AG10803 (cell line): ENCODE results near the gene CDC37L1.

ENCODE experiments used
- DNase-seq: peaks from one replicate; pipeline ENCODE4 v3.0.0; 2010; ENCODE audit warnings: low read depth
- H3K4me3 ChIP-seq: 2 replicates; pipeline ENCODE4 v1.5.1; 2011; ENCODE audit warnings: mild to moderate bottlenecking, low read length, control low read depth
- TF ChIP-seq, protein P1 (sequence below): conservative IDR thresholded peaks from 2 replicates; pipeline ENCODE4 v1.5.1; 2011; ENCODE audit warnings: mild to moderate bottlenecking, low read length, control low read depth, inconsistent platforms

Gene CDC37L1

GRCh38 chr9:4727593-4727992 lies 48.2 kb downstream of the CDC37L1 start:
- DNase-seq: no peak
- H3K4me3 ChIP-seq: no peak overlapping the region
- TF ChIP-seq, protein P1, sequence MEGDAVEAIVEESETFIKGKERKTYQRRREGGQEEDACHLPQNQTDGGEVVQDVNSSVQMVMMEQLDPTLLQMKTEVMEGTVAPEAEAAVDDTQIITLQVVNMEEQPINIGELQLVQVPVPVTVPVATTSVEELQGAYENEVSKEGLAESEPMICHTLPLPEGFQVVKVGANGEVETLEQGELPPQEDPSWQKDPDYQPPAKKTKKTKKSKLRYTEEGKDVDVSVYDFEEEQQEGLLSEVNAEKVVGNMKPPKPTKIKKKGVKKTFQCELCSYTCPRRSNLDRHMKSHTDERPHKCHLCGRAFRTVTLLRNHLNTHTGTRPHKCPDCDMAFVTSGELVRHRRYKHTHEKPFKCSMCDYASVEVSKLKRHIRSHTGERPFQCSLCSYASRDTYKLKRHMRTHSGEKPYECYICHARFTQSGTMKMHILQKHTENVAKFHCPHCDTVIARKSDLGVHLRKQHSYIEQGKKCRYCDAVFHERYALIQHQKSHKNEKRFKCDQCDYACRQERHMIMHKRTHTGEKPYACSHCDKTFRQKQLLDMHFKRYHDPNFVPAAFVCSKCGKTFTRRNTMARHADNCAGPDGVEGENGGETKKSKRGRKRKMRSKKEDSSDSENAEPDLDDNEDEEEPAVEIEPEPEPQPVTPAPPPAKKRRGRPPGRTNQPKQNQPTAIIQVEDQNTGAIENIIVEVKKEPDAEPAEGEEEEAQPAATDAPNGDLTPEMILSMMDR: no peak

DNA sequence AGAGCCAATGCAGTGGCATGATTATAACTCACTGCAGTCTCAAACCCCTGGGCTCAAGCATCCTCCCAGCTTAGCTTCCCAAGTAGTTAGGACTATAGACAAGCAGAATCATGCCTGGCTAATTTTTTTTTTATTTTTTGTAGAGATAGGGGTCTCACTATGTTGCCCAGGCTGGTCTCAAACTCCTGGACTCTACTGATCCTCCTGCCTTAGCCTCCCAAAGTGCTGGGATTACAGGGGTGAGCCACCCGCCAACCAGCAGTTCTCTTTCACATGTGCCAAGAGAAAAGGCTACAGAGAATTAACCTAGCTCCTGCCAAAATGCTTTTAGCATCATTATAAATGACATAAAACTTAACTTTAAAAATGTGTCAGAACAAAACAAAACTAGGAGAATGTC lies 53.5 kb downstream of the CDC37L1 start:
- no peak for DNase-seq
- TF ChIP-seq, protein P1: no peak
- no peak overlapping the region for H3K4me3 ChIP-seq

GRCh38 chr9:4734150-4734549 lies 54.8 kb downstream of the CDC37L1 start:
- TF ChIP-seq, protein P1: no peak
- DNase-seq: no peak
- H3K4me3 ChIP-seq: no peak overlapping the region

DNA sequence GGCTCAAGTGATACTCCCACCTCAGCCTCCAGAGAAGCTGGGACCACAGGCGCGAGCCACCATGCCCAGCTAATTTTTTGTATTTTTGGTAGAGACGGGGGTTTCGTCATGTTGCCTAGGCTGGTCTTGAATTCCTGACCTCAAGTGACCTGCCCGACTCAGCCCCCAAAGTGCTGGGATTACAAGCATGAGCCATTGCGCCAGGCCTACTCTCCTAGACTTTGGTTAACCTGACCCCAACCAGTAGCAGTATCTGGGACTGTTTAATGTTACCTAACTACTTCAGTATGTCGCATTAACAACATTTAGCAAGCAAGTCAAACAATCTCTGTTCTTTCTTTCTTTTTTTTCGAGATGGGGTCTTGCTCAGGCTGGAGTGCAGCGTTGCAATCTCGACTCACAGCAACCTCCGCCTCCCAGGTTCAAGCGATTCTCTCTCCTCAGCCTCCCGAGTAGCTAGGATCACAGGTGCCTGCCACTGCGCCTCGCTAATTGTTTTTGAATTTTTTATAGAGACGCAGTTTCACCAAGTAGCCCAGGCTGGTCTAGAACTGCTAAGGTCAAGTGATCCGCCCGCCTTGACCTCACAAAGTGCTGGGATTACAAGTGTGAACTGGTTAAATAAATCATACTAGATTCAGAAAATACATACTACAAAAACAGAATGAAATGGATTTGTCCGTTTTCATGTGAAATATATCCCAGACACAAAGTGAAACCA lies 59.7 kb downstream of the CDC37L1 start:
- no peak for DNase-seq
- TF ChIP-seq, protein P1: no peak
- peak overlapping the region; percentile 80 for H3K4me3 ChIP-seq

- peak overlapping the region; percentile 80 for H3K4me3 ChIP-seq
- DNase-seq: no peak
- TF ChIP-seq, protein P1: no peak
Measured at GRCh38 chr9:4739587-4740387, 60.4 kb downstream of the CDC37L1 start.

GRCh38 chr9:4740388-4740637 lies 60.9 kb downstream of the CDC37L1 start:
- no peak for DNase-seq
- peak overlapping the region; percentile 80 for H3K4me3 ChIP-seq
- TF ChIP-seq, protein P1: no peak
